Endodermal cell (in vitro differentiated cells): ENCODE data around the gene SH3PXD2B. TPM values are rescaled to one million over a fixed set of nuclear protein-coding genes. Genes with fewer than 3 reads are reported as not detected.

Source experiments
- DNase-seq: peaks from one replicate; pipeline ENCODE4 v3.0.0-alpha.2; 2017
- H3K27ac ChIP-seq: 2 replicates; pipeline ENCODE4 v1.5.1; 2013; ENCODE audit warnings: mild to moderate bottlenecking, low read depth, low read length, moderate library complexity
- H3K27me3 ChIP-seq: 2 replicates; pipeline ENCODE4 v1.6.1; 2013; ENCODE audit warnings: mild to moderate bottlenecking, low read length, moderate library complexity; ENCODE audit not compliant: insufficient read depth, control insufficient read depth, poor library complexity, severe bottlenecking
- H3K36me3 ChIP-seq: 2 replicates; pipeline ENCODE4 v1.7.0; 2013; ENCODE audit warnings: mild to moderate bottlenecking, low read length, moderate library complexity; ENCODE audit not compliant: control insufficient read depth, insufficient read depth
- H3K4me1 ChIP-seq: one replicate; pipeline ENCODE4 v1.7.0; 2013; ENCODE audit warnings: low read length; ENCODE audit not compliant: control insufficient read depth, insufficient read depth
- H3K4me3 ChIP-seq: 2 replicates; pipeline ENCODE4 v1.5.1; 2013; ENCODE audit warnings: mild to moderate bottlenecking, low read length, moderate library complexity
- H3K9ac ChIP-seq: 2 replicates; pipeline ENCODE4 v1.6.1; 2013; ENCODE audit warnings: mild to moderate bottlenecking, low read length, moderate library complexity; ENCODE audit not compliant: poor library complexity, severe bottlenecking; ENCODE audit errors: extremely low read depth
- H3K9me3 ChIP-seq: 2 replicates; pipeline ENCODE4 v1.6.1; 2013; ENCODE audit warnings: mild to moderate bottlenecking, low read length, moderate library complexity; ENCODE audit not compliant: control insufficient read depth
- H3K27ac Mint-ChIP-seq: 2 replicates; pipeline ENCODE4 v1.8.0; 2020; ENCODE audit warnings: mixed read lengths
- H3K27me3 Mint-ChIP-seq: 2 replicates; pipeline ENCODE4 v1.8.0; 2021; ENCODE audit warnings: mild to moderate bottlenecking, mixed read lengths; ENCODE audit not compliant: insufficient read depth
- H3K36me3 Mint-ChIP-seq: 2 replicates; pipeline ENCODE4 v1.8.0; 2020; ENCODE audit warnings: low read depth, mixed read lengths
- H3K4me1 Mint-ChIP-seq: 2 replicates; pipeline ENCODE4 v1.8.0; 2020; ENCODE audit warnings: mixed read lengths
- H3K4me3 Mint-ChIP-seq: 2 replicates; pipeline ENCODE4 v1.8.0; 2020; ENCODE audit warnings: mild to moderate bottlenecking, moderate library complexity, mixed read lengths
- H3K9me3 Mint-ChIP-seq: 2 replicates; pipeline ENCODE4 v1.8.0; 2020; ENCODE audit warnings: mild to moderate bottlenecking, mixed read lengths
- CTCF ChIP-seq: fragments of 200-600 bp; sonication (generic); conservative IDR thresholded peaks from 2 replicates; pipeline ENCODE4 v1.5.0; 2021; ENCODE audit warnings: antibody characterized with exemption, mild to moderate bottlenecking
- WGBS, 2 experiments: methylation state at CpG; one replicate each; pipeline versions ENCODE4 v1.1.5 to v1.1.7; 2013; ENCODE audit warnings: missing lambda C conversion rate in 2 of 2, mixed read lengths in 1 of 2; ENCODE audit not compliant: insufficient coverage in 1 of 2, insufficient read length in 1 of 2; 5-methylcytosine and 5-hydroxymethylcytosine counted together
- total RNA-seq, 2 donors: library from RNA; stranded (reverse); fragmentation: NEBNext Ultra II Directional in 1 of 2; extraction: Animal tissue kit (Norgen Biotek cat#: 25700) in 1 of 2; gene quantifications; 2 replicates in 1 of 2; 3 replicates in 1 of 2; pipeline ENCODE4 v1.2.1, GENCODE V29; 2021

Gene SH3PXD2B
- total RNA-seq, 2 donors from 2014 or later: 62.2 to 74.9 TPM

- Mint-ChIP-seq H3K4me1 (no peaks in the 10 kb centered on the region), H3K27me3 (no peaks in the 10 kb centered on the region), H3K36me3 (peaks cover 36% of the 10 kb centered on the region), H3K4me3 (no peak overlapping the region), H3K27ac (no peak overlapping the region), H3K9me3 (no peaks in the 10 kb centered on the region)
- TF ChIP-seq CTCF: no peak
- peak overlapping the region; percentile 24 for H3K27ac ChIP-seq
- H3K4me3 ChIP-seq: no peak overlapping the region
- WGBS, 2 experiments: 93 to 98% methylated on average over 4 to 9 of the region's 9 CpGs
- H3K9me3 ChIP-seq: no peaks in the 10 kb centered on the region
- H3K4me1 ChIP-seq: no peaks in the 10 kb centered on the region
- no peaks in the 10 kb centered on the region for H3K27me3 ChIP-seq
- H3K9ac ChIP-seq: no peak overlapping the region
- peaks cover 28% of the 10 kb centered on the region for H3K36me3 ChIP-seq
- DNase-seq: no peak
These were observed 117.5 kb downstream of the SH3PXD2B start for GRCh38 chr5:172336676-172337285.

- Histone ChIP-seq H3K27ac (no peak overlapping the region), H3K36me3 (peaks cover 27% of the 10 kb centered on the region), H3K9ac (no peak overlapping the region), H3K27me3 (no peaks in the 10 kb centered on the region), H3K4me3 (no peak overlapping the region), H3K4me1 (no peaks in the 10 kb centered on the region), H3K9me3 (no peaks in the 10 kb centered on the region)
- no peak overlapping the region for H3K27ac Mint-ChIP-seq
- H3K4me1 Mint-ChIP-seq: peaks cover 2% of the 10 kb centered on the region
- no peak for DNase-seq
- H3K36me3 Mint-ChIP-seq: peaks cover 33% of the 10 kb centered on the region
- H3K9me3 Mint-ChIP-seq: no peaks in the 10 kb centered on the region
- no peak overlapping the region for H3K4me3 Mint-ChIP-seq
- TF ChIP-seq CTCF: no peak
- no peaks in the 10 kb centered on the region for H3K27me3 Mint-ChIP-seq
- WGBS, 2 experiments: 94 to 100% methylated on average over 3 to 10 of the region's 10 CpGs
These were observed 118.1 kb downstream of the SH3PXD2B start for GRCh38 chr5:172336264-172336663.

GRCh38 chr5:172335721-172336120 lies 118.6 kb downstream of the SH3PXD2B start:
- Mint-ChIP-seq H3K36me3 (peaks cover 28% of the 10 kb centered on the region), H3K27ac (no peak overlapping the region), H3K4me3 (no peak overlapping the region), H3K9me3 (no peaks in the 10 kb centered on the region), H3K4me1 (peaks cover 3% of the 10 kb centered on the region), H3K27me3 (no peaks in the 10 kb centered on the region)
- Histone ChIP-seq H3K9ac (no peak overlapping the region), H3K36me3 (peaks cover 22% of the 10 kb centered on the region), H3K9me3 (no peaks in the 10 kb centered on the region), H3K27me3 (no peaks in the 10 kb centered on the region), H3K4me3 (no peak overlapping the region), H3K4me1 (no peaks in the 10 kb centered on the region), H3K27ac (no peak overlapping the region)
- no peak for TF ChIP-seq CTCF
- no peak for DNase-seq
- 86 to 100% methylated on average over 3 to 4 of the region's 4 CpGs for WGBS, 2 experiments
